Panc1 (cell line): ENCODE results near the gene KCTD5.

ENCODE experiments used
- SIN3A ChIP-seq: IDR thresholded peaks from 2 replicates; pipeline ENCODE4 v1.6.1; 2012; ENCODE audit warnings: low read depth, mild to moderate bottlenecking, low read length, moderate library complexity, borderline replicate concordance; ENCODE audit not compliant: insufficient read depth
- TCF7L2 ChIP-seq: IDR thresholded peaks from 2 replicates; pipeline ENCODE4 v1.6.1; 2011; ENCODE audit warnings: mild to moderate bottlenecking, low read depth, low read length, inconsistent platforms
- TF ChIP-seq, protein P1 (sequence below): fragments of 450-650 bp; IDR thresholded peaks from 2 replicates; pipeline ENCODE4 v1.5.1; 2017; ENCODE audit warnings: mild to moderate bottlenecking

DNA sequence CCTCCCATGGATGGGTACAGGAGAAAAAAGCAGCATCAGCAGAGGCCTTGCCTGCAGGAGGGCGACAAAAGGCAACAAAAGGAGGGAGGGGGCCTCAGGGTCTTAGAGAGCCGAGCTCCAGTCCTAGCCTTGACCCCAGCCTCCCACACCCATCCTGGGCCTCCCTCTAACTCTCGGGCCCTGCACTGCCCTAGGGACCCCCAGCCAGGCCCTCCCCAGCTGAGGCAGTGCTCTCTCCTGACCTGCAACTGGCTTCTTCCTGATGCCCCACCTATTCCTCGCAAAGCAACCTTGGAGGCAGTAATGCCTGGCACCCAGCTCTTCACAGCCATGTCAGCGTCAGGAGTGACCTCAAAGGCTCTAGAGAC lies 54.9 kb downstream of the KCTD5 start:
- no peak for TF ChIP-seq TCF7L2
- TF ChIP-seq SIN3A = no peak
- TF ChIP-seq, protein P1, sequence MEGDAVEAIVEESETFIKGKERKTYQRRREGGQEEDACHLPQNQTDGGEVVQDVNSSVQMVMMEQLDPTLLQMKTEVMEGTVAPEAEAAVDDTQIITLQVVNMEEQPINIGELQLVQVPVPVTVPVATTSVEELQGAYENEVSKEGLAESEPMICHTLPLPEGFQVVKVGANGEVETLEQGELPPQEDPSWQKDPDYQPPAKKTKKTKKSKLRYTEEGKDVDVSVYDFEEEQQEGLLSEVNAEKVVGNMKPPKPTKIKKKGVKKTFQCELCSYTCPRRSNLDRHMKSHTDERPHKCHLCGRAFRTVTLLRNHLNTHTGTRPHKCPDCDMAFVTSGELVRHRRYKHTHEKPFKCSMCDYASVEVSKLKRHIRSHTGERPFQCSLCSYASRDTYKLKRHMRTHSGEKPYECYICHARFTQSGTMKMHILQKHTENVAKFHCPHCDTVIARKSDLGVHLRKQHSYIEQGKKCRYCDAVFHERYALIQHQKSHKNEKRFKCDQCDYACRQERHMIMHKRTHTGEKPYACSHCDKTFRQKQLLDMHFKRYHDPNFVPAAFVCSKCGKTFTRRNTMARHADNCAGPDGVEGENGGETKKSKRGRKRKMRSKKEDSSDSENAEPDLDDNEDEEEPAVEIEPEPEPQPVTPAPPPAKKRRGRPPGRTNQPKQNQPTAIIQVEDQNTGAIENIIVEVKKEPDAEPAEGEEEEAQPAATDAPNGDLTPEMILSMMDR = no peak
